ENCODE data around the gene REEP1.

- TF ChIP-seq CTCF (IDR thresholded peaks at IDR 0.05; ENCODE audit: insufficient read depth, low read length, poor library complexity, severe bottlenecking) (no peak), EZH2phosphoT487 (conservative IDR thresholded peaks at IDR 0.05; ENCODE audit: low read length) (no peak)
These were observed 42.4 kb downstream of the REEP1 start for GRCh38 chr2:86295066-86295465.
